Glutamatergic neuron (in vitro differentiated cells): Measurements from ENCODE around the gene MAZ. TPM values are rescaled to one million over a fixed set of nuclear protein-coding genes. Genes with fewer than 3 reads are reported as not detected.
"Not testable (repeated sequence)": the region's sequence is repeated elsewhere in the genome, so short reads cannot be mapped to it uniquely, and the experiment has no call there.

Experiments used
- DNase-seq: peaks from one replicate; pipeline ENCODE4 v3.0.0; 2022
- H3K27ac Mint-ChIP-seq: one replicate; pipeline ENCODE4 v1.8.0; 2020; ENCODE audit warnings: mild to moderate bottlenecking, mixed read lengths, inconsistent platforms; ENCODE audit not compliant: unreplicated experiment
- H3K27me3 Mint-ChIP-seq: one replicate; pipeline ENCODE4 v1.8.0; 2020; ENCODE audit warnings: mild to moderate bottlenecking, moderate library complexity, mixed read lengths, inconsistent platforms; ENCODE audit not compliant: unreplicated experiment
- H3K36me3 Mint-ChIP-seq: one replicate; pipeline ENCODE4 v1.8.0; 2020; ENCODE audit warnings: mild to moderate bottlenecking, mixed read lengths, inconsistent platforms; ENCODE audit not compliant: unreplicated experiment
- H3K4me1 Mint-ChIP-seq: one replicate; pipeline ENCODE4 v1.8.0; 2020; ENCODE audit warnings: mild to moderate bottlenecking, low read depth, mixed read lengths, inconsistent platforms; ENCODE audit not compliant: unreplicated experiment
- H3K4me3 Mint-ChIP-seq: one replicate; pipeline ENCODE4 v1.8.0; 2020; ENCODE audit warnings: mild to moderate bottlenecking, mixed read lengths, inconsistent platforms; ENCODE audit not compliant: unreplicated experiment
- H3K9me3 Mint-ChIP-seq: one replicate; pipeline ENCODE4 v1.8.0; 2020; ENCODE audit warnings: mild to moderate bottlenecking, moderate library complexity, mixed read lengths, inconsistent platforms; ENCODE audit not compliant: unreplicated experiment
- long read RNA-seq: library from polyadenylated mRNA; unstranded; transcript quantifications from one replicate; pipeline ENCODE4 v2.0.0, GENCODE V29; 2020; ENCODE audit not compliant: unreplicated experiment
- total RNA-seq: library from RNA; stranded (reverse); fragmentation: NEBNext Ultra II Directional; extraction: Animal tissue kit (Norgen Biotek cat#: 25700); gene quantifications from one replicate; pipeline ENCODE4 v1.2.1, GENCODE V29; 2021; ENCODE audit not compliant: unreplicated experiment
- TF ChIP-seq, protein P1 (sequence below): fragments of 200-600 bp; sonication (generic); IDR thresholded peaks from one replicate; pipeline ENCODE4 v1.5.0; 2021; ENCODE audit not compliant: partially characterized antibody, unreplicated experiment

Gene MAZ
- total RNA-seq = 369 TPM
- long read RNA-seq, transcript MAZ-214 (3 exons, 1,464 nt) = major isoform, 11 of 28 reads
- long read RNA-seq, partial matches to known transcripts = 16 of 28 reads
- long read RNA-seq, other reads (novel, unspliced or antisense) = 1 of 28 reads

DNA sequence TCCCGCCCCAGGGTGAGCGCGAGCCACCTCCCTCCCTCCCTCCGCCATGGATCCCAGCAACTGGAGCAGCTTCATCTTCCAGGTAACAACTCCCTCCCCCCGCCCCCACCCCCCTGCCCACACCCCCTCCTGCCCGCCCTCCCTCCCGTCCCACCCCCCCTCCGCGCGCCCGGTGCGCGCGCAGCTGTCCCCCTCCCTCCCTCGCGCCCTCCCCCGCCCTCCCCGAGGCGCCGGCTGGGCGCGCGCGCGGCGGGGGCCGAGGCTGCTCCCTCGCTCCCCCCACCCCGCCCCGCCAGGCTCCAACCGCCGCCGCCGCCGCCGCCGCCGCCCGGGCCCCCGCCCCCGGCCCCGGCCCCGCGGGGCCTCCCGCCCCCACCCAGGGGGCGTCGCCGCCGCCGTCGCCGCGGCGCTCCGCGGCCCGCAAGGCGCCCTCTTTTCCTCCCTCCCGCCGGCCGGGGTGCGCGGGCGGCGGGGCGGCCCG lies at the start of gene MAZ:
MAZ (plus strand) TSS at position 431 of the 481 bp plus-strand sequence. CDS start 173 bp downstream, outside the sequence.
- H3K9me3 Mint-ChIP-seq = peaks cover 17% of the 10 kb centered on the region
- H3K27ac Mint-ChIP-seq = peak within 1 kb of the TSS; percentile 100
- H3K4me3 Mint-ChIP-seq = peak within 1 kb of the TSS; percentile 100
- no peaks in the 10 kb centered on the region for H3K36me3 Mint-ChIP-seq
- no peak for DNase-seq
- peaks cover 27% of the 10 kb centered on the region for H3K27me3 Mint-ChIP-seq
- H3K4me1 Mint-ChIP-seq = peaks cover 21% of the 10 kb centered on the region
- TF ChIP-seq, protein P1, sequence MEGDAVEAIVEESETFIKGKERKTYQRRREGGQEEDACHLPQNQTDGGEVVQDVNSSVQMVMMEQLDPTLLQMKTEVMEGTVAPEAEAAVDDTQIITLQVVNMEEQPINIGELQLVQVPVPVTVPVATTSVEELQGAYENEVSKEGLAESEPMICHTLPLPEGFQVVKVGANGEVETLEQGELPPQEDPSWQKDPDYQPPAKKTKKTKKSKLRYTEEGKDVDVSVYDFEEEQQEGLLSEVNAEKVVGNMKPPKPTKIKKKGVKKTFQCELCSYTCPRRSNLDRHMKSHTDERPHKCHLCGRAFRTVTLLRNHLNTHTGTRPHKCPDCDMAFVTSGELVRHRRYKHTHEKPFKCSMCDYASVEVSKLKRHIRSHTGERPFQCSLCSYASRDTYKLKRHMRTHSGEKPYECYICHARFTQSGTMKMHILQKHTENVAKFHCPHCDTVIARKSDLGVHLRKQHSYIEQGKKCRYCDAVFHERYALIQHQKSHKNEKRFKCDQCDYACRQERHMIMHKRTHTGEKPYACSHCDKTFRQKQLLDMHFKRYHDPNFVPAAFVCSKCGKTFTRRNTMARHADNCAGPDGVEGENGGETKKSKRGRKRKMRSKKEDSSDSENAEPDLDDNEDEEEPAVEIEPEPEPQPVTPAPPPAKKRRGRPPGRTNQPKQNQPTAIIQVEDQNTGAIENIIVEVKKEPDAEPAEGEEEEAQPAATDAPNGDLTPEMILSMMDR = no peak

DNA sequence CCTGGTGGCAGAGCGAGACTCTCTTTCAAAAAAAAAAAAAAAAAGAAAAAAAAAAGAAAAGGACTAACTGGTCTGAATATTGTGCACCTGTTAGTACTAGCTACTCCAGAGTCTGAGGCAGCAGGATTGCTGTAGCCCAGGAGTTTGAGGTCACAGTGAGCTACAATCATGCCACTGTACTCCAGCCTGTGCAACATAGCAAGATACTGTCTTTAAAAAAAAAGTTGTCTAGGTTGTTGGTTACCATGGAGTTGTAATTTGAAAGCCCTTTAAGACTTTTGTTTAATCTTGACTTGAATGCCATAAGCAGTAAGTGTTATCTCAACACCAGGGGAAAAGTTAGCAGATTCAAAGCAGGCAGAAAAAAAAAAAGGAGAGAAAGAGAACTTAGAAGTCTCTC lies 49.7 kb upstream of the MAZ start:
- DNase-seq = no peak

DNA sequence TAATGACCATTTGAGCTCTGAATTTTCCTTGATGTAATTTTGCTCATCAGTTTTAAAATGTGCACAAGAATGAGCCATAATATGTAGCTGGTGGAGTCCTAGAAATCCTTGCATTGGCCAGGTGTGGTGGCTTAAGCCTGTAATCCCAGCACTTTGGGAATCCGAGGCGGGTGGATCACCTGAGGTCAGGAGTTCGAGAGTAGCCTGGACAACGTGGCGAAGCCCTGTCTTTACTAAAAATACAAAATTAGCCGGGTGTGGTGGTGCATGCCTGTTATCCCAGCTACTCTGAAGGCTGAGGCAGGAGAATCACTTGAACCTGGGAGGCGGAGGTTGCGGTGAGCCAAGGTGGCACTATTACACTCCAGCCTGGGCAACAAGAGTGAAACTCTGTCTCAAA lies 49.2 kb upstream of the MAZ start:
- H3K36me3 Mint-ChIP-seq, H3K27me3 Mint-ChIP-seq, H3K4me3 Mint-ChIP-seq, H3K27ac Mint-ChIP-seq, H3K9me3 Mint-ChIP-seq, H3K4me1 Mint-ChIP-seq, DNase-seq: not testable (repeated sequence)

More for the DNA sequence above, 49.7 kb upstream of the MAZ start:
- Mint-ChIP-seq H3K27me3 (peaks cover 2% of the 10 kb centered on the region), H3K36me3 (no peaks in the 10 kb centered on the region), H3K4me3 (no peak overlapping the region), H3K27ac (no peak overlapping the region), H3K9me3 (no peaks in the 10 kb centered on the region), H3K4me1 (no peaks in the 10 kb centered on the region)
- TF ChIP-seq, protein P1 = no peak

DNA sequence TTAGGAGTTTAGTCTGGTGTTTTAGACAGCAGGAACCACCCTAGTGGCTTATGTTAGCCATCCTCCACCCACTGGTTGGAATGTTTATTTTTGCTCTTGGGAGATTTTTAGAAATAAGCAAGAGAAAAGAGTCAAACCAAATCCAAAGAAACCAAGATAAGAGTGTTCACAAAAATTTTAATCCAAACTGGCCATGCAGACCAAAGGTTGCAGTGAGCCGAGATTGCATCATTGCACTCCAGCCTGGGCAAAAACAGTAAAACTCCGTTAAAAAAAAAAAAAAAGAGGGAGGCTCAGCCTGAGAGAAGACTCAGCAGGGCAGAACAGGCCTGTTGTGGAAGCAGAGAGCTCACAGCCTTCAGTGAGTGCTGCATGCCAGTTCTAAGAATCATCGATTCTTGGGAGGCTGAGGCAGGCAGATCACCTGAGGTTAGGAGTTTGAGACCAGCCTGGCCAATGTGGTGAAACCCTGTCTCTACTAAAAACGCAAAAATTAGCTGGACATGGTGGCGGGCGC lies 48.3 kb upstream of the MAZ start:
- Mint-ChIP-seq H3K27ac (no peak overlapping the region), H3K4me3 (no peak overlapping the region), H3K27me3 (peaks cover 3% of the 10 kb centered on the region), H3K4me1 (no peaks in the 10 kb centered on the region), H3K36me3 (no peaks in the 10 kb centered on the region), H3K9me3 (no peaks in the 10 kb centered on the region)
- TF ChIP-seq, protein P1 = no peak
- no peak for DNase-seq

DNA sequence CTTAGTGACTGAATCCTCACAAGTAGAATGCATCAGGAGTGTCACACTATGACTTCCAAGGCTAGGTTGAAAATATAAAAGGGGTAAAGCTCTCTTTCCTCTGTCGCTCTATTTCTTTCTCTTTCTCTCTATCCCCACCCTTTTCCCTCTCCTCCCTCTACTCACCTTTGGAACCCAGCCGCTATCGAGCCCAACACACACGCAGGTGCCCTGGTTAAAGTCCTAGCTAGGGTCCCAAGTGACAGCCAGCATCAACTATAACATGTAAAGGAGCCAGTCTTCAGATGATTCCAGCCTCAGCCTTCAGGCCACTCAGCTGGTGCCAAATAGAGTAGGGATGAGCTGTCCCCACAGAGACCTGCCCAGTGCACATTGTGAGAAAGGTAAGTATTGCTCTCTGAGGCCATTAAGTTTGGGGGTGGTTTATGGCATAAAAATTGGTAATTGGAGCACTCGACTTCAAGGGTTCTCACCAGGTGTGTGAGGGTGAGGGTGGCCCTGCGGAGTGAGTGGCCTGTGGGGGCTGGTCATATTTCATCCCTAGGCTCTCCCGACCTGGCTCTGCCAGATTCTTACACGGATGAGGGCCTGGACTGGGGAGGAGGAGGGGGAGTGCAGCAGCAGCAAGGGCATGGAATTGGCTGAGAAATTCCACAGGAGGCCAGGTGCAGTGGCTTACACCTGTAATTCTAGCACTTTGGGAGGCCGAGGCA lies 45.6 kb upstream of the MAZ start:
- peaks cover 4% of the 10 kb centered on the region for H3K27me3 Mint-ChIP-seq
- no peaks in the 10 kb centered on the region for H3K4me1 Mint-ChIP-seq
- no peak overlapping the region for H3K27ac Mint-ChIP-seq
- DNase-seq = no peak
- TF ChIP-seq, protein P1 = no peak
- H3K9me3 Mint-ChIP-seq = no peaks in the 10 kb centered on the region
- no peak overlapping the region for H3K4me3 Mint-ChIP-seq
- no peaks in the 10 kb centered on the region for H3K36me3 Mint-ChIP-seq

DNA sequence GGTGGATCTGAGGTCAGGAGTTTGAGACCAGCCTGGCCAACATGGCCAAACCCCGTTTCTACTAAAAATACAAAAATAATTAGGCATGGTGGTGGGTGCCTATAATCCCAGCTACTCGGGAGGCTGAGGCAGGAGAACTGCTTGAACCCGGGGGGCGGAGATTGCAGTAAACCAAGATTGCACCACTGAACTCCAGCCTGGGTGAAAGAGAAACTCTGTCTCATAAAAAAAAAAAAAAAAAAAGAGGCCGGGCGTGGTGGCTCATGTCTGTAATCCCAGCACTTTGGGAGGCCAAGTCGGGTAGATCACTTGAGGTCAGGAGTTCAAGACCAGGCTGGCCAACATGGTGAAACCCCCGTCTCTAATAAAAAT lies 45.1 kb upstream of the MAZ start:
- H3K4me1 Mint-ChIP-seq, H3K36me3 Mint-ChIP-seq, H3K4me3 Mint-ChIP-seq, H3K27me3 Mint-ChIP-seq, H3K9me3 Mint-ChIP-seq, H3K27ac Mint-ChIP-seq, DNase-seq: not testable (repeated sequence)
